Measurements from ENCODE around the gene SLC2A8.

GRCh38 chr9:127369428-127369827 lies 27.5 kb upstream of the SLC2A8 start:
- TF ChIP-seq CTCF (IDR thresholded peaks at IDR 0.05) (no peak), POLR2A (IDR thresholded peaks at IDR 0.05) (no peak)
